Parathyroid adenoma (tissue), 2 donors: Measurements from ENCODE around the gene TNPO2.
"Not testable (repeated sequence)": the region's sequence is repeated elsewhere in the genome, so short reads cannot be mapped to it uniquely, and the experiment has no call there.

Experiments
- H2AFZ ChIP-seq: fragments of 300-600 bp; sonication (generic); one replicate; pipeline ENCODE4 v1.7.0; 2017; ENCODE audit warnings: antibody characterized with exemption, mild to moderate bottlenecking
- H3K27ac ChIP-seq: fragments of 300-600 bp; sonication (generic); one replicate; pipeline ENCODE4 v1.7.0; 2017
- H3K27me3 ChIP-seq: fragments of 300-600 bp; sonication (generic); one replicate; pipeline ENCODE4 v1.7.0; 2017; ENCODE audit warnings: low read length; ENCODE audit not compliant: control insufficient read depth, insufficient read depth
- H3K36me3 ChIP-seq: fragments of 300-600 bp; sonication (generic); one replicate; pipeline ENCODE4 v1.7.0; 2017; ENCODE audit warnings: low read length; ENCODE audit not compliant: control insufficient read depth, insufficient read depth
- H3K4me1 ChIP-seq: fragments of 300-600 bp; sonication (generic); one replicate; pipeline ENCODE4 v1.7.0; 2017; ENCODE audit warnings: control low read depth
- H3K4me2 ChIP-seq: fragments of 300-600 bp; sonication (generic); one replicate; pipeline ENCODE4 v1.7.0; 2017; ENCODE audit warnings: low read length
- H3K4me3 ChIP-seq: fragments of 300-600 bp; sonication (generic); one replicate; pipeline ENCODE4 v1.7.0; 2017; ENCODE audit warnings: low read depth, low read length
- H3K79me2 ChIP-seq: fragments of 300-600 bp; sonication (generic); one replicate; pipeline ENCODE4 v1.7.0; 2017; ENCODE audit warnings: control low read depth
- H3K9ac ChIP-seq: fragments of 300-600 bp; sonication (generic); one replicate; pipeline ENCODE4 v1.7.0; 2017; ENCODE audit warnings: mild to moderate bottlenecking
- H3K9me3 ChIP-seq: fragments of 300-600 bp; sonication (generic); one replicate; pipeline ENCODE4 v1.7.0; 2017; ENCODE audit warnings: low read length; ENCODE audit not compliant: control insufficient read depth
- TF ChIP-seq, protein P1 (sequence below): fragments of 300-600 bp; sonication (generic); IDR thresholded peaks from one replicate; pipeline ENCODE4 v1.7.0; 2017; ENCODE audit warnings: antibody characterized with exemption, mild to moderate bottlenecking
- donor health status: primary hyperparathyroidism.

The TNPO2 gene

DNA sequence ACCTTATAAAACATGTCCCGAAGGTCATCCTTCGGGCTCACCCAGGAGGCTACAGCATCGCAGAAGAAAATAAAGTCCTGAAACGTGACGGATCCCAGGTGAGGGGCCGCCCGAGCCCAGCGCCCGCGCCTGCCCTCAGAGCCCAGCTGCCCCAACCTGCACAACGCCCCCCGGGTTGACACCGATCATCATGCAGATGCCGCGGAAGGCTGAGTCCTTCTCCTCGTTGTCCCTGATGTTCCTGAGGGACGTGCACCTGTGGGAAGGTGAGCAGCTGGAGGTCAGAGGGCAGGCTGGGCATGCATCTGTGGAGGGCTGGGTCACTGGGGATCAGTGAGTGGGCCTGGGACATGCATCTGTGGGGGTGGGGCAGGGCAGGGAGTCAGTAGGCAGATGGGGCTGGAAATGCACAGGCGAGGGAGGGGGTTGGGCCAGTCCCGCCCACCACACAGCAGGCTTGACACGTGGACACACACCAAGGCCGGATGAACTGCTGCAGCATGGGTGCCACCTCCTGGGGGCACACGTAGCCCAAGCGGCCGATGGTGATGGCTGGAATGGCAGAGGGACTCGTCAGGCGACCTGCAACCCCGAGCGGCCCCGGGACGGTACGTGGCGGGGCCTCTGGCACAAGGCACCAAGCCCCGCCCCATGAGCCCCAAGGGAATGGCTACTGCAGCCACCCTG is 22.0 kb downstream of the TNPO2 start:
- H3K27ac ChIP-seq, result no peak overlapping the region
- no peak overlapping the region for H3K9ac ChIP-seq
- H3K9me3 ChIP-seq, result no peaks in the 10 kb centered on the region
- H3K27me3 ChIP-seq, result no peaks in the 10 kb centered on the region
- H3K79me2 ChIP-seq, result peaks cover 4% of the 10 kb centered on the region
- TF ChIP-seq, protein P1, sequence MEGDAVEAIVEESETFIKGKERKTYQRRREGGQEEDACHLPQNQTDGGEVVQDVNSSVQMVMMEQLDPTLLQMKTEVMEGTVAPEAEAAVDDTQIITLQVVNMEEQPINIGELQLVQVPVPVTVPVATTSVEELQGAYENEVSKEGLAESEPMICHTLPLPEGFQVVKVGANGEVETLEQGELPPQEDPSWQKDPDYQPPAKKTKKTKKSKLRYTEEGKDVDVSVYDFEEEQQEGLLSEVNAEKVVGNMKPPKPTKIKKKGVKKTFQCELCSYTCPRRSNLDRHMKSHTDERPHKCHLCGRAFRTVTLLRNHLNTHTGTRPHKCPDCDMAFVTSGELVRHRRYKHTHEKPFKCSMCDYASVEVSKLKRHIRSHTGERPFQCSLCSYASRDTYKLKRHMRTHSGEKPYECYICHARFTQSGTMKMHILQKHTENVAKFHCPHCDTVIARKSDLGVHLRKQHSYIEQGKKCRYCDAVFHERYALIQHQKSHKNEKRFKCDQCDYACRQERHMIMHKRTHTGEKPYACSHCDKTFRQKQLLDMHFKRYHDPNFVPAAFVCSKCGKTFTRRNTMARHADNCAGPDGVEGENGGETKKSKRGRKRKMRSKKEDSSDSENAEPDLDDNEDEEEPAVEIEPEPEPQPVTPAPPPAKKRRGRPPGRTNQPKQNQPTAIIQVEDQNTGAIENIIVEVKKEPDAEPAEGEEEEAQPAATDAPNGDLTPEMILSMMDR, result no peak
- H3K4me2 ChIP-seq, result no peak overlapping the region
- H3K4me3 ChIP-seq, result no peak overlapping the region
- H3K4me1 ChIP-seq, result no peaks in the 10 kb centered on the region
- no peak overlapping the region for H2AFZ ChIP-seq
- no peaks in the 10 kb centered on the region for H3K36me3 ChIP-seq

DNA sequence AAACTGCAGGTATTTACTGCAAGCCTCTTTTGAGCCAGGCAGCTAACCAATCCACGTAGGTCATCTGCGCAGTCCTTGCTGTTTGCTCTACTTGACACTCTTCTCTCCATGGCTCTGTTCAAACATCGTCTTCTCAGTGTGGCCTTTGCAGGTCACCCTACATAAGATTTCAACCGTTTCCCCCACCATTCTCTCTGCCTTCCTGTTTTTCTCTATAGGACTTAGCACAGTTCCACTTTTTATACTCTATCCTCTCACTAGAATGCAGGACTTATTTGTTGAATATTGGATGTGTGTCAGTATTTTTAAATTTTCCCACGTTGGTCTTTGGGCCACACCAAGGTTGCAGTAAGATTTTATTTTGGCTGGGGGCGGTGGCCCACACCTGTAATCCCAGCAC is 25.6 kb downstream of the TNPO2 start:
- TF ChIP-seq, protein P1, result no peak
- H3K9me3 ChIP-seq, result no peaks in the 10 kb centered on the region
- H3K36me3 ChIP-seq, result no peaks in the 10 kb centered on the region
- H3K27ac ChIP-seq, result no peak overlapping the region
- no peak overlapping the region for H3K9ac ChIP-seq
- no peak overlapping the region for H3K4me2 ChIP-seq
- no peaks in the 10 kb centered on the region for H3K27me3 ChIP-seq
- H3K79me2 ChIP-seq, result peaks cover under 1% of the 10 kb centered on the region
- H3K4me3 ChIP-seq, result no peak overlapping the region
- H3K4me1 ChIP-seq, result no peaks in the 10 kb centered on the region
- no peak overlapping the region for H2AFZ ChIP-seq

DNA sequence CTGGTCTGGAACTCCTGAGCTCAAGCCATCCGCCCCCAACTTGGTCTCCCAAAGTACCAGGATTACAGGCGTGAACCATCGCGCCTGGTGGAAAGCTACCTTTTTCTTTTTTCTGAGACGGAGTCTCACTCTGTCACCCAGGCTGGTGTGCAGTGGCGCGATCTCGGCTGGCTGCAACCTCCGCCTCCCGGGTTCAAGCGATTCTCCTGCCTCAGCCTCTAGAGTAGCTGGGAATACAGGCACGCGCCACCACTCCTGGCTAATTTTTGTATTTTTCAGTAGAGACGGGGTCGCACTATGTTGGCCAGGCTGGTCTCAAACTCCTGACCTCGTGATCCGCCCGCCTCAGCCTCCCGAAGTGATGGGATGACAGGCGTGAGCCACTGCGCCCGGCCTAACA is 26.3 kb downstream of the TNPO2 start:
- not testable (repeated sequence) for H3K27me3 ChIP-seq, H3K4me3 ChIP-seq, H3K36me3 ChIP-seq, H3K4me1 ChIP-seq, H3K9ac ChIP-seq, H3K4me2 ChIP-seq, H2AFZ ChIP-seq, H3K79me2 ChIP-seq, H3K27ac ChIP-seq, H3K9me3 ChIP-seq

DNA sequence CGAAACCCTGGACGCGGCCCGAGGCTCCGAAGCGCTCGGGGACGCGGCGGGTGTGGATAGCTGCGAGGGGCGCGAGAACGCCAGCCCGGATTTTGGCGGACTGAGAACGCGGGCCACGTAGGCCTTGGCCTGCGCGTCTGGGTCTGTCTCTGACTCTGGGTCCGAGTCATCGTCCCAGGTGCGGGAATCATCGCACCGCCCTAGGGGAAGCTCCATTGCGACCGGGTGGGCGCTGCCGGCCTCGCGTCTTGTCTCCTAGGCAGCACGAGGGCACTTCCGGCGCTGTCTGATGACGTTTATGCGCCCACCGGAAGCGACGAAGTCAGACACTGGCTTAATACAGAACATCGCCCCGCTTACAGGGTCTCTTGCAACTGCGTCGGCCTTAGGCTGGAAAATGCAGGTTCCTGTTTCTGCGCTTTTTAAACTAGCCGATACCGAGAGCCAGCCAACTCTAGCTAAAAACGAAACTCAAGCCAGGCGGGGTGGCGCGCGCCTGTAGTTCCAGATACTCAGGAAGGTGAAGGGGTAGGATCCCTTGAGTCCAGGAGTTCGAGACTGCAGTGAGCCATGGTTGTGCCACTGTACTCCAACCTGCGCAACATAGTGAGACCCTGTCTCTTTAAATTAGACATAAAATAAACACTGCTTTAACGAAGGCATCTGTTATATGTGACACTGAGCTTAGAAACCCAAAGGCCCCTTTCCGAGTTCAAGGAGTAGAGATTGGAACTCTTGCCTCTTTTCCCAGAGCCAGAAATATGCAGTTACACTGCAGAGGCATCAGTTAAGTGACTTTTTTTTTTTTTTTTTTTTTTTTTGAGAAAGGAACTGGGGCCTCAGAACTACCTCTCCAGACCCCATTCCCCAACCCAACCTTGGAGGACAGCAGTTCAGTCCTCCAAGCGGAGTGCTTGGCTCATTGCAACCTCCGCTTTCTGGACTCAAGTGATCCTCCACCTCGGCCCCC is 27.1 kb downstream of the TNPO2 start, which contains the start of gene FBXW9:
Gene FBXW9, minus strand, starts transcription at position 266 of the 970 bp plus-strand sequence. Its CDS starts 50 bp downstream, at position 216.
- peak within 1 kb of the TSS; percentile 99 for H2AFZ ChIP-seq
- H3K79me2 ChIP-seq, result no peaks in the 10 kb centered on the region
- H3K4me1 ChIP-seq, result no peaks in the 10 kb centered on the region
- H3K4me3 ChIP-seq, result peak within 1 kb of the TSS; percentile 68
- H3K4me2 ChIP-seq, result peak within 1 kb of the TSS; percentile 72
- H3K27me3 ChIP-seq, result no peaks in the 10 kb centered on the region
- no peaks in the 10 kb centered on the region for H3K36me3 ChIP-seq
- peak within 1 kb of the TSS; percentile 74 for H3K27ac ChIP-seq
- TF ChIP-seq, protein P1, result no peak
- peak within 1 kb of the TSS; percentile 21 for H3K9ac ChIP-seq
- H3K9me3 ChIP-seq, result no peaks in the 10 kb centered on the region

DNA sequence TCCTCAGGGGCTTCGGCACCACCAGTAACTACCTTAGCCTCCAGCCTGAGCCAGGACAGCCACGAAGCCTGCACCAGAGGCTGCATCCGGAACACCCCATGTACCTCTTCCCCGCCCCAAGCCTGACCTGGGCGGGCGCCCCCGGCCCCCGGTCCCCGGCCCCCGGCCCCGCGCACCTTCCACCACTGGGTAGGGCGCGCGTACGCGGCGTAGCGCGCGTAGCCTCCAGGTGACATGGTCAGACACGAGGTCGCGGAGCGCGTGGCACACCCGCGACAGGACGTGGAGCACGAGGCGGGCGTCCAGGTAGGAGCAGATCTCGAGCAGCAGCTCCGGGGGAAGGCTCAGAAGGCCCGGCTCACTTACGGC is 27.8 kb downstream of the TNPO2 start:
- H3K9me3 ChIP-seq, result no peaks in the 10 kb centered on the region
- peak overlapping the region; percentile 21 for H3K9ac ChIP-seq
- H3K4me1 ChIP-seq, result no peaks in the 10 kb centered on the region
- H3K36me3 ChIP-seq, result no peaks in the 10 kb centered on the region
- TF ChIP-seq, protein P1, result no peak
- no peaks in the 10 kb centered on the region for H3K79me2 ChIP-seq
- peak overlapping the region; percentile 74 for H3K27ac ChIP-seq
- H3K27me3 ChIP-seq, result no peaks in the 10 kb centered on the region
- peak overlapping the region; percentile 72 for H3K4me2 ChIP-seq
- peak overlapping the region; percentile 68 for H3K4me3 ChIP-seq
- H2AFZ ChIP-seq, result peak overlapping the region; percentile 99
